HCT116 (cell line): ENCODE measurements around the gene VEGFA. TPM values are rescaled to one million over a fixed set of nuclear protein-coding genes. Genes with fewer than 3 reads are reported as not detected.

ENCODE experiments used
- ATAC-seq: fragments of 200-7000 bp; cut with Tn5 transposase; 2 replicates; pipeline ENCODE4 v1.9.1; 2020; ENCODE audit warnings: mild to moderate bottlenecking, moderate library complexity
- BruUV-seq: library from RNA; stranded (reverse); fragments of 400-500 nt; replicated peaks from 2 replicates; lab custom pipeline; 2021; lab: Mats Ljungman, UMichigan
- CTCF ChIA-PET: fragments of 300-600 bp; sonication (Branson Sonifier 250); formaldehyde crosslinking; loops from one replicate; lab custom pipeline; 2021; ENCODE audit warnings: antibody characterized with exemption; lab: Charles Lee
- POLR2A ChIA-PET: fragments of 300-600, 350-600 bp; sonication (Branson Sonifier 250); formaldehyde crosslinking; loops from one replicate; lab custom pipeline; 2021; ENCODE audit warnings: antibody characterized with exemption; lab: Charles Lee
- RAD21 ChIA-PET, 2 experiments: fragments of 300-600 bp; sonication (Branson Sonifier 250); formaldehyde crosslinking; loops; one replicate each; lab custom pipeline; 2023; ENCODE audit warnings: low total read pairs in 2 of 2; ENCODE audit not compliant: uncharacterized antibody in 2 of 2, unreplicated experiment in 2 of 2, low non-redundant PET in 1 of 2; lab: Charles Lee
- DNase-seq: peaks from one replicate; pipeline ENCODE4 v3.0.0-alpha.2; 2010; ENCODE audit warnings: low read depth, low spot score
- H2AFZ ChIP-seq: fragments of 200-600 bp; shearing (Covaris generic), sonication (generic); 2 replicates; pipeline ENCODE4 v1.6.1; 2017; ENCODE audit warnings: low read depth, mixed run types, mixed read lengths, antibody characterized with exemption, low read length; ENCODE audit not compliant: poor library complexity, severe bottlenecking
- H3K27ac ChIP-seq: 2 replicates; pipeline ENCODE4 v1.5.1; 2012; ENCODE audit warnings: low read depth, low read length
- H3K27me3 ChIP-seq: fragments of 200-600 bp; sonication (generic); 2 replicates; pipeline ENCODE4 v1.6.1; 2016; ENCODE audit warnings: mixed run types, low read length, mixed read lengths; ENCODE audit not compliant: insufficient read depth
- H3K36me3 ChIP-seq, 2 experiments: fragments of 200-500 bp in 1 of 2; fragments of 200-600 bp in 1 of 2; sonication (Bioruptor generic) in 1 of 2; sonication (generic) in 1 of 2; 2 replicates each; pipeline versions ENCODE4 v1.5.1 to v1.6.1; 2014 to 2016; ENCODE audit warnings: low read length in 2 of 2, inconsistent platforms in 1 of 2, mixed read lengths in 1 of 2, mixed run types in 1 of 2; ENCODE audit not compliant: insufficient read depth in 2 of 2, control insufficient read depth in 1 of 2
- H3K4me1 ChIP-seq, 2 experiments: fragments of 200-600 bp in 1 of 2; sonication (generic) in 1 of 2; 2 replicates each; pipeline versions ENCODE4 v1.5.1 to v1.6.1; 2012 to 2017; ENCODE audit warnings: low read length in 2 of 2, inconsistent platforms in 1 of 2, mild to moderate bottlenecking in 1 of 2, mixed read lengths in 1 of 2, mixed run types in 1 of 2, moderate library complexity in 1 of 2; ENCODE audit not compliant: insufficient read depth in 2 of 2, control insufficient read depth in 1 of 2
- H3K4me2 ChIP-seq: fragments of 200-600 bp; sonication (generic); 2 replicates; pipeline ENCODE4 v1.6.1; 2017; ENCODE audit warnings: mixed run types, low read length, mixed read lengths
- H3K4me3 ChIP-seq, 2 experiments: fragments of 200-600 bp in 1 of 2; sonication (generic) in 1 of 2; replicated peaks in 1 of 2; 2 replicates each; pipeline ENCODE4 v1.5.1; 2011 to 2016; ENCODE audit warnings: low read length in 2 of 2, control low read depth in 1 of 2, low read depth in 1 of 2, mild to moderate bottlenecking in 1 of 2, mixed read lengths in 1 of 2, mixed run types in 1 of 2
- H3K79me2 ChIP-seq: fragments of 200-600 bp; sonication (generic); 2 replicates; pipeline ENCODE4 v1.6.1; 2017; ENCODE audit warnings: mild to moderate bottlenecking, mixed run types, low read length, moderate library complexity, mixed read lengths; ENCODE audit not compliant: insufficient read depth
- H3K9ac ChIP-seq: fragments of 200-600 bp; sonication (generic); 2 replicates; pipeline ENCODE4 v1.6.1; 2016; ENCODE audit warnings: low read length, mixed read lengths
- H3K9me2 ChIP-seq: fragments of 200-600 bp; sonication (generic), shearing (Covaris generic); 2 replicates; pipeline ENCODE4 v1.6.1; 2017; ENCODE audit warnings: mixed run types, mild to moderate bottlenecking, moderate library complexity; ENCODE audit not compliant: insufficient read depth
- H3K9me3 ChIP-seq, 2 experiments: fragments of 200-500 bp in 1 of 2; fragments of 200-600 bp in 1 of 2; sonication (Bioruptor generic) in 1 of 2; sonication (generic) in 1 of 2; 2 replicates each; pipeline ENCODE4 v1.6.1; 2014 to 2017; ENCODE audit warnings: low read length in 2 of 2, mixed read lengths in 2 of 2, inconsistent platforms in 1 of 2, low read depth in 1 of 2, mild to moderate bottlenecking in 1 of 2, mixed run types in 1 of 2, moderate library complexity in 1 of 2; ENCODE audit not compliant: control insufficient read depth in 1 of 2, insufficient read depth in 1 of 2
- H4K20me1 ChIP-seq: fragments of 200-600 bp; sonication (generic), shearing (Covaris generic); 2 replicates; pipeline ENCODE4 v1.6.1; 2017; ENCODE audit warnings: mixed run types, mild to moderate bottlenecking, moderate library complexity; ENCODE audit not compliant: insufficient read depth
- CBX3 ChIP-seq: IDR thresholded peaks from 2 replicates; pipeline ENCODE4 v1.6.1; 2012; ENCODE audit warnings: low read depth
- EGR1 ChIP-seq: IDR thresholded peaks from 2 replicates; pipeline ENCODE4 v1.6.1; 2012; ENCODE audit warnings: low read depth
- EZH2 ChIP-seq: fragments of 200-600 bp; sonication (generic); IDR thresholded peaks from 2 replicates; pipeline ENCODE4 v1.6.1; 2017; ENCODE audit warnings: antibody characterized with exemption, mixed run types
- EZH2phosphoT487 ChIP-seq: fragments of 200-600 bp; IDR thresholded peaks from 2 replicates; pipeline ENCODE4 v1.6.1; 2018; ENCODE audit warnings: antibody characterized with exemption, borderline replicate concordance
- FOSL1 ChIP-seq: IDR thresholded peaks from 2 replicates; pipeline ENCODE4 v1.6.1; 2012; ENCODE audit warnings: low read depth
- POLR2AphosphoS5 ChIP-seq: IDR thresholded peaks from 2 replicates; pipeline ENCODE4 v1.6.1; 2011; ENCODE audit warnings: mild to moderate bottlenecking, low read depth, low read length, moderate library complexity
- REST ChIP-seq: IDR thresholded peaks from 2 replicates; pipeline ENCODE4 v1.6.1; 2012; ENCODE audit warnings: low read depth
- SIN3A ChIP-seq: IDR thresholded peaks from 2 replicates; pipeline ENCODE4 v1.6.1; 2012; ENCODE audit warnings: low read depth
- SP1 ChIP-seq: IDR thresholded peaks from 2 replicates; pipeline ENCODE4 v1.6.1; 2012; ENCODE audit warnings: low read depth
- ZFX ChIP-seq: fragments of 450-650 bp; IDR thresholded peaks from 2 replicates; pipeline ENCODE4 v1.6.1; 2017
- intact Hi-C: fragments of 100-400 bp; cut with micrococcal nuclease; formaldehyde crosslinking; loops from 2 replicates; pipeline ENCODE4 v1.10.0; 2022
- total RNA-seq: library from RNA; stranded (reverse); gene quantifications from one replicate; pipeline ENCODE4 v1.2.1, GENCODE V29; 2021; ENCODE audit not compliant: unreplicated experiment
- TF ChIP-seq, protein P1 (sequence below), 3 experiments: fragments of 200-600 bp in 1 of 3; sonication (generic) in 1 of 3; IDR thresholded peaks in 2 of 3; conservative IDR thresholded peaks in 1 of 3; 2 replicates each; pipeline ENCODE4 v1.5.1; 2012 to 2017; ENCODE audit warnings: low read depth in 2 of 3, low read length in 2 of 3, antibody characterized with exemption in 1 of 3, borderline replicate concordance in 1 of 3, control low read depth in 1 of 3, mild to moderate bottlenecking in 1 of 3, mixed read lengths in 1 of 3, mixed run types in 1 of 3, moderate library complexity in 1 of 3; ENCODE audit not compliant: insufficient read depth in 1 of 3
- TF ChIP-seq, protein P2 (sequence below): IDR thresholded peaks from 2 replicates; pipeline ENCODE4 v1.6.1; 2012

VEGFA gene
- total RNA-seq, 1 experiment from 2014 or later: 112 TPM

DNA sequence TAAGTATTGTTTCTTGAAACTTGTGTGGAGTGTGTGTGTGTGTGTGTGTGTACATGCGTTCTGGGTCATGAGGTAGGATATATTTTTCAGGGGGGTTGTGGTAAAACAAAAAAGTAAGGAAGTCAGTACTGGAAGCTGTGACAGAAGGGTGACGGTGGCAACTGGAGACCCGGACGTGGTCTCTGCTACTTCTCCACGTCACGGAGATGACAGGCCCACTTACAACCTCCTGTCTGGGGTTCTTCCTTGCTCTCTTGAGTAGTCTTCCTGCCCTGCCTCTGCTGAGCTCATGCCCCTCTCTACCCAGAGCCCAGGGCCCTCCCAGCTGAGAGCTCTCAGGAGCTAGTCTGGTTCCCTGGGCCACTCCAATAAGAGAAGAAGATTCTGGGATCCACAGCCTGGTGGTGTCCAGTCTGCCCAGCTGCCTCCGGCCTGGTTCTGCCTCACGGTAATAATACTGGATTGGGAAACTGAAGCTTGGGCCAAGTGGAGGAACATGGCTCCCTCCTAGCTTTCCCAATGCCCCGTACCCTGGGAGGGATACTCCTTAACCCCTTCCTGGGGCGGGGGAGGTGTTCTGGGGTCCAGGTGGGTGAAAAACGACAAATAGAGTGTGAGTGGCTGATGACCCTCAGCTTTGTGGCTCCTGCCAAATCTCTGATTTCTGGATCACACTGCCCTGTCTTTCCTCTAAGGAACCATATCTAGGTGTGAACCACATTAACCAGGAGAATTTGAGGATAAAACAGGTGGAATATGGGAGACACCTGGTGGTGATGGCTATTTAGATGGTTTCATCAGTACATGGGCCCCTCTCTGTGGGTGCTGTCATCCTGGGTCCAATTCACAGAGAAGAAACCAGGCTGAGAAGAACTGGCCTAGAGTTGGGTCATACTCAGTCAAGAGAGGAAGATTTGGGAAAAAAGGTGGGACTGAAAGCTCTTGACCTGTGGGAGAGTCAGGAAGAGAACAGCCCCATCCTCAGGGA, 27.2 kb downstream of the VEGFA start:
- Histone ChIP-seq H3K9me3 (no peaks in the 10 kb centered on the region), H2AFZ (no peak overlapping the region)
- TF ChIP-seq ZFX: no peak
- TF ChIP-seq, protein P1, sequence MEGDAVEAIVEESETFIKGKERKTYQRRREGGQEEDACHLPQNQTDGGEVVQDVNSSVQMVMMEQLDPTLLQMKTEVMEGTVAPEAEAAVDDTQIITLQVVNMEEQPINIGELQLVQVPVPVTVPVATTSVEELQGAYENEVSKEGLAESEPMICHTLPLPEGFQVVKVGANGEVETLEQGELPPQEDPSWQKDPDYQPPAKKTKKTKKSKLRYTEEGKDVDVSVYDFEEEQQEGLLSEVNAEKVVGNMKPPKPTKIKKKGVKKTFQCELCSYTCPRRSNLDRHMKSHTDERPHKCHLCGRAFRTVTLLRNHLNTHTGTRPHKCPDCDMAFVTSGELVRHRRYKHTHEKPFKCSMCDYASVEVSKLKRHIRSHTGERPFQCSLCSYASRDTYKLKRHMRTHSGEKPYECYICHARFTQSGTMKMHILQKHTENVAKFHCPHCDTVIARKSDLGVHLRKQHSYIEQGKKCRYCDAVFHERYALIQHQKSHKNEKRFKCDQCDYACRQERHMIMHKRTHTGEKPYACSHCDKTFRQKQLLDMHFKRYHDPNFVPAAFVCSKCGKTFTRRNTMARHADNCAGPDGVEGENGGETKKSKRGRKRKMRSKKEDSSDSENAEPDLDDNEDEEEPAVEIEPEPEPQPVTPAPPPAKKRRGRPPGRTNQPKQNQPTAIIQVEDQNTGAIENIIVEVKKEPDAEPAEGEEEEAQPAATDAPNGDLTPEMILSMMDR (IDR thresholded peaks at IDR 0.05 in 2 of 3, conservative IDR thresholded peaks at IDR 0.05 in 1 of 3; ENCODE audit: borderline replicate concordance in 1 of 3, insufficient read depth in 1 of 3, low read depth in 2 of 3, low read length in 2 of 3): peak in 2 of 3 experiments; percentile 17 to 35; a peak in 2 of 6 replicates
- TF ChIP-seq, all 23 proteins: peak for 1
- BruUV-seq: no TSS peak
- H3K4me1 ChIP-seq: peaks cover 24 to 37% of the 10 kb centered on the region in 2 experiments
- H3K4me3 ChIP-seq: no peak overlapping the region
- ChIA-PET CTCF (interaction anchor here (0.8 to 1.7 kb wide), 3 partner anchors 22 to 265 kb away, joined by 3 to 6 read pairs (median 3); no protein-coding TSS in a partner anchor), RAD21 (interaction anchor here in 1 of 2 experiments (1.1 kb wide), 1 partner anchor 27 kb away, joined by 7 read pairs; the partner anchor contains the start of gene VEGFA), POLR2A (interaction anchor here (1.5 kb wide), 1 partner anchor 27 kb away, joined by 4 read pairs; the partner anchor contains the start of gene VEGFA)
- H4K20me1 ChIP-seq: no peaks in the 10 kb centered on the region
- ATAC-seq (no peak), DNase-seq (no peak)
- no peak overlapping the region for H3K4me2 ChIP-seq
- H3K9me2 ChIP-seq: no peaks in the 10 kb centered on the region
- H3K36me3 ChIP-seq: no peaks in the 10 kb centered on the region
- H3K79me2 ChIP-seq: no peaks in the 10 kb centered on the region
- no peak overlapping the region for H3K27ac ChIP-seq
- H3K9ac ChIP-seq: no peak overlapping the region
- intact Hi-C loops: no loop called here
- H3K27me3 ChIP-seq: no peaks in the 10 kb centered on the region

- 0 out of 2 replicates have a peak overlapping the region, but pooled peaks have one; percentile 55 for H3K9ac ChIP-seq
- H3K4me3 ChIP-seq: no peak overlapping the region
- ATAC-seq (no peak), DNase-seq (no peak)
- no peaks in the 10 kb centered on the region for H3K36me3 ChIP-seq
- no peak overlapping the region for H2AFZ ChIP-seq
- H3K27ac ChIP-seq: no peak overlapping the region; the same call in 1 of the 2 replicates
- H3K9me3 ChIP-seq: no peaks in the 10 kb centered on the region
- ChIA-PET POLR2A (no interaction called here), RAD21 (no interaction called here), CTCF (interaction anchor here (1.0 to 1.7 kb wide), 2 partner anchors 23 to 264 kb away, joined by 3 to 6 read pairs; no protein-coding TSS in a partner anchor)
- H3K4me2 ChIP-seq: peak overlapping the region; percentile 86; the same call in 1 of the 2 replicates
- H3K79me2 ChIP-seq: no peaks in the 10 kb centered on the region
- H3K27me3 ChIP-seq: no peaks in the 10 kb centered on the region
- no peaks in the 10 kb centered on the region for H3K9me2 ChIP-seq
- intact Hi-C loops: no loop called here
- no TSS peak for BruUV-seq
- H4K20me1 ChIP-seq: no peaks in the 10 kb centered on the region
- peaks cover 24 to 37% of the 10 kb centered on the region in 2 experiments for H3K4me1 ChIP-seq
- TF ChIP-seq FOSL1: no peak
- TF ChIP-seq SIN3A: no peak
- TF ChIP-seq POLR2AphosphoS5: no peak
- TF ChIP-seq EGR1: no peak
- TF ChIP-seq REST: no peak
- no peak for TF ChIP-seq CBX3
- TF ChIP-seq EZH2phosphoT487: no peak
- no peak for TF ChIP-seq EZH2
- TF ChIP-seq, protein P2, sequence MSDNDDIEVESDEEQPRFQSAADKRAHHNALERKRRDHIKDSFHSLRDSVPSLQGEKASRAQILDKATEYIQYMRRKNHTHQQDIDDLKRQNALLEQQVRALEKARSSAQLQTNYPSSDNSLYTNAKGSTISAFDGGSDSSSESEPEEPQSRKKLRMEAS: no peak
- TF ChIP-seq SP1: no peak
- no peak for TF ChIP-seq ZFX
These were observed 27.9 kb downstream of the VEGFA start for GRCh38 chr6:43797919-43798318.
